Upper lobe of right lung (tissue), 1 donor: Measurements from ENCODE around the gene RAD23B. TPM values are rescaled to one million over a fixed set of nuclear protein-coding genes. Genes with fewer than 3 reads are reported as not detected.
A peak's percentile ranks its signal among the peaks of the same experiment; 100 is the strongest.

Source experiments
- ATAC-seq: fragments of 200-7000 bp; cut with Tn5 transposase; one replicate; pipeline ENCODE4 v1.9.1; 2020; ENCODE audit warnings: mild to moderate bottlenecking, moderate library complexity
- DNase-seq: peaks from one replicate; pipeline ENCODE4 v3.0.0-alpha.2; 2020
- H3K27ac ChIP-seq: fragments of 200-600 bp; one replicate; pipeline ENCODE4 v1.8.0; 2022
- H3K27me3 ChIP-seq: fragments of 200-600 bp; one replicate; pipeline ENCODE4 v1.8.0; 2022; ENCODE audit warnings: mild to moderate bottlenecking
- H3K36me3 ChIP-seq: fragments of 200-600 bp; one replicate; pipeline ENCODE4 v1.8.0; 2022
- H3K4me1 ChIP-seq: fragments of 200-600 bp; one replicate; pipeline ENCODE4 v1.8.0; 2022
- H3K4me3 ChIP-seq: fragments of 200-600 bp; one replicate; pipeline ENCODE4 v1.8.0; 2022; ENCODE audit warnings: mild to moderate bottlenecking
- H3K9me3 ChIP-seq: fragments of 200-600 bp; one replicate; pipeline ENCODE4 v1.8.0; 2022
- CTCF ChIP-seq: fragments of 200-600 bp; IDR thresholded peaks from one replicate; pipeline ENCODE4 v1.8.0; 2022; ENCODE audit warnings: antibody characterized with exemption
- intact Hi-C: fragments of 100-400 bp; cut with DNase I; formaldehyde crosslinking; loops from one replicate; pipeline ENCODE4 v1.11.0; 2022
- total RNA-seq: library from RNA; stranded (reverse); fragmentation: NEBNext Ultra II Directional; extraction: Animal tissue kit (Norgen Biotek cat#: 25700); gene quantifications from one replicate; pipeline ENCODE4 v1.2.1, GENCODE V29; 2021
- donor health status: DM: no; HTN: yes; CAD: no; lungs with severe emphysema.

RAD23B gene
- total RNA-seq, 1 donor from 2014 or later, result 98.0 TPM

GRCh38 chr9:107375001-107375400 is 91.9 kb downstream of the RAD23B start:
- Histone ChIP-seq H3K4me1 (no peaks in the 10 kb centered on the region), H3K36me3 (no peaks in the 10 kb centered on the region), H3K27ac (no peak overlapping the region), H3K4me3 (no peak overlapping the region), H3K27me3 (no peaks in the 10 kb centered on the region), H3K9me3 (no peaks in the 10 kb centered on the region)
- no peak for DNase-seq
- no peak for TF ChIP-seq CTCF
- intact Hi-C loops, result no loop called here
- ATAC-seq, result no peak

GRCh38 chr9:107375651-107376369 is 92.7 kb downstream of the RAD23B start:
- ATAC-seq (peak; percentile 85), DNase-seq (no peak)
- intact Hi-C loops, result no loop called here
- TF ChIP-seq CTCF, result no peak
- H3K27ac ChIP-seq, result no peak overlapping the region
- no peaks in the 10 kb centered on the region for H3K4me1 ChIP-seq
- H3K36me3 ChIP-seq, result no peaks in the 10 kb centered on the region
- H3K4me3 ChIP-seq, result no peak overlapping the region
- no peaks in the 10 kb centered on the region for H3K9me3 ChIP-seq
- H3K27me3 ChIP-seq, result no peaks in the 10 kb centered on the region

- no peak overlapping the region for H3K4me3 ChIP-seq
- no peaks in the 10 kb centered on the region for H3K27me3 ChIP-seq
- DNase-seq, result no peak
- no peaks in the 10 kb centered on the region for H3K36me3 ChIP-seq
- no peaks in the 10 kb centered on the region for H3K4me1 ChIP-seq
- TF ChIP-seq CTCF, result no peak
- ATAC-seq, result no peak
- no peaks in the 10 kb centered on the region for H3K9me3 ChIP-seq
- intact Hi-C loops, result no loop called here
- H3K27ac ChIP-seq, result no peak overlapping the region
These were observed 94.9 kb downstream of the RAD23B start for GRCh38 chr9:107378006-107378405.

Other genes starting within 250 kb of the RAD23B start
- 143 TPM for gene KLF4, start 206.5 kb downstream of the RAD23B start, total RNA-seq